HepG2 (cell line): ENCODE results near the gene CTSO. TPM values are rescaled to one million over a fixed set of nuclear protein-coding genes. Genes with fewer than 3 reads are reported as not detected.

Source experiments
- ATAC-seq: fragments of 200-7000 bp; cut with Tn5 transposase; 3 replicates; pipeline ENCODE4 v1.9.1; 2020; ENCODE audit warnings: mild to moderate bottlenecking, moderate library complexity
- BruUV-seq: library from RNA; stranded (reverse); fragments of 400-500 nt; replicated peaks from 2 replicates; lab custom pipeline; 2021; lab: Mats Ljungman, UMichigan
- CTCF ChIA-PET: fragments of 300-600 bp; formaldehyde crosslinking; extraction: SDS; loops from one replicate; lab custom pipeline; 2021; ENCODE audit warnings: low total read pairs, inconsistent platforms, low intra/inter-chr PET ratio; lab: Yijun Ruan, JAX
- POLR2A ChIA-PET: fragments of 350-600 bp; sonication (Branson Sonifier 250); formaldehyde crosslinking; loops from one replicate; lab custom pipeline; 2020; ENCODE audit warnings: antibody characterized with exemption, inconsistent platforms; lab: Yijun Ruan, JAX
- DNase-seq: peaks from one replicate; pipeline ENCODE4 v3.0.0-alpha.2; 2015; ENCODE audit warnings: low spot score
- FAIRE-seq: peaks from 3 replicates; lab custom pipeline; 2011; peaks lifted over from hg19 to GRCh38; lab: Jason Lieb, UNC
- H2AFZ ChIP-seq: one replicate; pipeline ENCODE4 v1.6.1; 2011; ENCODE audit warnings: low read length, inconsistent platforms
- H3K27ac ChIP-seq: fragments of 300-600 bp; 3 replicates; pipeline ENCODE4 v1.8.0; 2011; ENCODE audit warnings: mixed run types, mild to moderate bottlenecking, mixed read lengths, low read length, inconsistent platforms; ENCODE audit not compliant: insufficient read depth; ENCODE audit errors: extremely low read length
- H3K27me3 ChIP-seq, 2 experiments: fragments of 200-600 bp in 1 of 2; 2 replicates in 1 of 2; 3 replicates in 1 of 2; pipeline versions ENCODE4 v1.6.0 to v1.8.0; 2011; ENCODE audit warnings: low read length in 2 of 2, mild to moderate bottlenecking in 2 of 2, moderate library complexity in 2 of 2, inconsistent platforms in 1 of 2; ENCODE audit not compliant: insufficient read depth in 2 of 2, control insufficient read depth in 1 of 2
- H3K36me3 ChIP-seq, 2 experiments: fragments of 200-600 bp in 1 of 2; replicated peaks in 1 of 2; 2 replicates in 1 of 2; 3 replicates in 1 of 2; pipeline versions ENCODE4 v1.5.1 to v1.8.0; 2011; ENCODE audit warnings: low read length in 2 of 2, inconsistent platforms in 1 of 2; ENCODE audit not compliant: insufficient read depth in 2 of 2, control insufficient read depth in 1 of 2
- H3K4me1 ChIP-seq: 2 replicates; pipeline ENCODE4 v1.5.1; 2012; ENCODE audit warnings: low read length, inconsistent platforms; ENCODE audit not compliant: insufficient read depth
- H3K4me2 ChIP-seq: 2 replicates; pipeline ENCODE4 v1.6.0; 2011; ENCODE audit warnings: low read depth, low read length, inconsistent platforms
- H3K4me3 ChIP-seq, 3 experiments: fragments of 200-600 bp in 1 of 3; sonication (generic), shearing (Covaris generic) in 1 of 3; replicated peaks in 1 of 3; 2 replicates each; pipeline ENCODE4 v1.5.1; 2011 to 2016; ENCODE audit warnings: low read length in 3 of 3, inconsistent platforms in 2 of 3, low read depth in 2 of 3, mild to moderate bottlenecking in 2 of 3, control low read depth in 1 of 3, mixed read lengths in 1 of 3; ENCODE audit not compliant: insufficient read depth in 1 of 3
- H3K79me2 ChIP-seq: one replicate; pipeline ENCODE4 v1.6.1; 2011; ENCODE audit warnings: low read length, inconsistent platforms; ENCODE audit not compliant: insufficient read depth
- H3K9ac ChIP-seq: 2 replicates; pipeline ENCODE4 v1.6.0; 2011; ENCODE audit warnings: mild to moderate bottlenecking, low read depth, low read length, inconsistent platforms; ENCODE audit not compliant: insufficient read depth
- H3K9me3 ChIP-seq: 2 replicates; pipeline ENCODE4 v1.5.1; 2012; ENCODE audit warnings: mild to moderate bottlenecking, low read length
- H4K20me1 ChIP-seq: 2 replicates; pipeline ENCODE4 v1.6.0; 2011; ENCODE audit warnings: inconsistent platforms, mild to moderate bottlenecking, low read length, moderate library complexity; ENCODE audit not compliant: insufficient read depth
- ARNT2 ChIP-seq: sonication (generic); formaldehyde crosslinking; IDR thresholded peaks from 2 replicates; pipeline ENCODE4 v1.8.0; 2022; ENCODE audit warnings: mild to moderate bottlenecking, low read depth, missing genetic modification reagents, moderate library complexity
- GLMP ChIP-seq: sonication (generic); formaldehyde crosslinking; IDR thresholded peaks from 2 replicates; pipeline ENCODE4 v1.9.0; 2021; ENCODE audit warnings: missing genetic modification reagents, mild to moderate bottlenecking, borderline replicate concordance
- KLF11 ChIP-seq: IDR thresholded peaks from 2 replicates; pipeline ENCODE4 v1.6.1; 2016; ENCODE audit warnings: missing compliant biosample characterization
- MAFF ChIP-seq: IDR thresholded peaks from 2 replicates; pipeline ENCODE4 v1.6.1; 2011; ENCODE audit warnings: low read depth, low read length, improper control_type of control experiment
- MAFK ChIP-seq, 2 experiments: IDR thresholded peaks in 1 of 2; conservative IDR thresholded peaks in 1 of 2; 2 replicates each; pipeline ENCODE4 v1.6.1; 2011; ENCODE audit warnings: improper control_type of control experiment in 2 of 2, low read length in 2 of 2
- MXD1 ChIP-seq: sonication (generic); formaldehyde crosslinking; IDR thresholded peaks from 2 replicates; pipeline ENCODE4 v1.4.0; 2020; ENCODE audit warnings: mild to moderate bottlenecking, missing genetic modification reagents
- RBM22 ChIP-seq: fragments of 200-400 bp; formaldehyde crosslinking; optimal IDR thresholded peaks from 2 replicates; pipeline ENCODE3; 2017; ENCODE audit warnings: mild to moderate bottlenecking, low read length, moderate library complexity
- SKIL ChIP-seq: sonication (generic); formaldehyde crosslinking; IDR thresholded peaks from 2 replicates; pipeline ENCODE4 v1.8.0; 2022; ENCODE audit warnings: missing genetic modification reagents, mild to moderate bottlenecking, moderate library complexity, borderline replicate concordance
- ZNF3 ChIP-seq: IDR thresholded peaks from 2 replicates; pipeline ENCODE4 v1.7.0; 2017; ENCODE audit warnings: inconsistent platforms
- ZNF468 ChIP-seq: sonication (generic); formaldehyde crosslinking; IDR thresholded peaks from 2 replicates; pipeline ENCODE4 v1.8.0; 2022; ENCODE audit warnings: mild to moderate bottlenecking, moderate library complexity, missing genetic modification reagents
- ZNF619 ChIP-seq: sonication (generic); formaldehyde crosslinking; IDR thresholded peaks from 2 replicates; pipeline ENCODE4 v1.4.0; 2020; ENCODE audit warnings: mild to moderate bottlenecking, missing genetic modification reagents
- WGBS: methylation state at CpG from one replicate; pipeline ENCODE4 v1.1.6; 2017; ENCODE audit warnings: low lambda C conversion rate; 5-methylcytosine and 5-hydroxymethylcytosine counted together
- in situ Hi-C: cut with HindIII; loops from 2 replicates; pipeline ENCODE4 v1.10.0; 2017; ENCODE audit warnings: low pct_unique_long_range_greater_than_20kb; ENCODE audit not compliant: extremely low pct_ligation_motif_present
- intact Hi-C: fragments of 100-400 bp; cut with micrococcal nuclease; formaldehyde crosslinking; loops from one replicate; pipeline ENCODE4 v1.10.0; 2022; ENCODE audit not compliant: unreplicated experiment
- polyA plus RNA-seq, 8 experiments: library from polyadenylated mRNA; depleted of rRNA in 3 of 8; stranded (reverse) in 7 of 8; unstranded in 1 of 8; fragments of >200 nt; fragmentation: Illumina TruSeq in 4 of 8; extraction: Trizol in 4 of 8; gene quantifications; 2 replicates each; pipeline versions ENCODE4 v1.2.1 to v1.2.3, GENCODE V29; 2011 to 2016; ENCODE audit warnings: low read depth in 4 of 8, missing spikeins in 1 of 8, mixed read lengths in 1 of 8; ENCODE audit not compliant: insufficient read depth in 1 of 8
- total RNA-seq, 5 experiments: library from RNA; depleted of rRNA; stranded (reverse); fragments of >200 nt; fragmentation: Illumina TruSeq; extraction: Trizol; gene quantifications; 2 replicates each; pipeline ENCODE4 v1.2.3, GENCODE V29; 2016; ENCODE audit warnings: low read depth in 1 of 5

CTSO gene
- total and polyA plus RNA-seq, 2 of the 13 experiments (the other 11 are each of a cell fraction or from before 2014, with no cell fraction given) = 0.07 to 0.17 TPM

GRCh38 chr4:155877971-155878370 is 75.7 kb downstream of the CTSO start (continued):
- no peak for TF ChIP-seq GLMP (CRISPR knock-in tag)
- no peak for TF ChIP-seq ARNT2 (CRISPR knock-in tag)

- H3K9ac ChIP-seq = no peak overlapping the region
- no peak for ATAC-seq
- POLR2A ChIA-PET = no interaction called here
- 0% methylated on average over 1 of the region's 1 CpG for WGBS
- TF ChIP-seq MAFF = peak; percentile 51; the same call in 1 of the 2 replicates
- no peak for TF ChIP-seq RBM22
- TF ChIP-seq MAFK (conservative IDR thresholded peaks at IDR 0.05 in 1 of 2, IDR thresholded peaks at IDR 0.05 in 1 of 2; ENCODE audit: low read length in 2 of 2) = peak; percentile 27 to 69; a peak in 2 of 4 replicates
- TF ChIP-seq MXD1 = no peak
- TF ChIP-seq ZNF619 (CRISPR knock-in tag) = no peak
- no peak for TF ChIP-seq KLF11 (CRISPR knock-in tag)
- no peak for TF ChIP-seq ZNF3
- no peak for TF ChIP-seq ZNF468 (CRISPR knock-in tag)
- no peak for TF ChIP-seq SKIL (CRISPR knock-in tag)
- TF ChIP-seq, all 625 proteins: peak for 2
- Histone ChIP-seq H3K79me2 (no peaks in the 10 kb centered on the region), H3K36me3 (no peaks in the 10 kb centered on the region), H4K20me1 (no peaks in the 10 kb centered on the region), H3K9me3 (no peaks in the 10 kb centered on the region), H3K27ac (no peak overlapping the region), H3K4me3 (no peak overlapping the region), H3K27me3 (peaks cover 0 to 1% of the 10 kb centered on the region in 2 experiments; a peak in 1 of 5 replicates), H2AFZ (no peak overlapping the region), H3K4me1 (no peaks in the 10 kb centered on the region), H3K4me2 (no peak overlapping the region)
- no TSS peak for BruUV-seq
- CTCF ChIA-PET = no interaction called here
- FAIRE-seq (no peak), DNase-seq (no peak)
- intact Hi-C loops = no loop called here
- in situ Hi-C loops = no loop called here
These were observed 77.8 kb downstream of the CTSO start for GRCh38 chr4:155875878-155876277.

Other genes with a start within 250 kb of the CTSO start
- not detected in 2 replicates for gene GUCY1B1, start 194.8 kb downstream of the CTSO start, total RNA-seq (2016; rRNA removed; fragmentation: Illumina TruSeq; extraction: Trizol)
- gene GUCY1B1, start 194.8 kb downstream of the CTSO start, polyA plus RNA-seq (2011; rRNA removed) = not detected in 2 replicates
- not detected in 2 replicates for gene ASIC5, start 87.6 kb downstream of the CTSO start, total RNA-seq (2016; rRNA removed; fragmentation: Illumina TruSeq; extraction: Trizol)
- not detected in 2 replicates for gene ASIC5, start 87.6 kb downstream of the CTSO start, polyA plus RNA-seq (2011; rRNA removed)
- not detected in 2 replicates for gene TDO2, start 50.2 kb downstream of the CTSO start, total RNA-seq (2016; rRNA removed; fragmentation: Illumina TruSeq; extraction: Trizol)
- not detected in 2 replicates for gene TDO2, start 50.2 kb downstream of the CTSO start, polyA plus RNA-seq (2011; rRNA removed)